ENCODE data around the gene GSTP1.

DNA sequence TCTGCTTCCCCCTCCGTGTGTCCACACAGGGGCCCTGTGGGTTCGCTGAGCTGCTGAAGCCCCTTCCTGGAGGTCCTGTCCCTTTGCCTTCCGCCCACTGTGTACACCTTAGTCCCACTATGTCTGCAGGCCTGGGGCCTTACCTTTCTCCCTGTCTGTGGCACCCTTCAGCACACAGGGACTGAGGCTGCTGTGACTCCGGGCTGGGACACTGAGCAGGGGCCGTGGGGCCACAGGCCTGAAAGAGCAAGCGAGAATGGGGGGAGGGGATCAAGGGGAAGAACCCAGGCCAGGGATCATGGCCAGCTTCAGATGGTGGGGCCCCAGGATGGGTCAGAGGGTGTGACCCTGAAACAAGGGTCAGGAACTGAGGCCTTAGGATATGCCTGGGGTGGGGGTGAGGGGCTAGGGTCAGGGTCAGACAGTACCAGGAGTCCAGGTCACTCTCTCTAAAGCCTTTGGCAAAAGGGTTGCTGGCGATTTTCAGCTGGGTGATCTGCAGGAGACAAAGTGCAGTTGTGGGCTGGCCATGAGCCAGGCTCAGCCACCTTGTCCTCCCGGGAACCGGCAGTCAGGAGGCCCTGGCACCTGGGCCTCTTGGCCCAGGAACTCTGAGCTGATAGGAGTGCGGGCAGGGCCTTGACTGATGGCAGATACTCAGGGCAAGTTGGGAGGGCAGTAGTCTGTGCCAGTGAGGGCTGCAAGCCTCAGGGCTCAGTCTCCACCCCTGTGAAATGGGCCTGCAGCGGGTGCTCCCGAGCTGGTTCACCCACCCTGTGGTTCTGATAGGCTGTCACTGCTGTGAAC, 48.8 kb downstream of the GSTP1 start:
- TF ChIP-seq MXI1 (IDR thresholded peaks at IDR 0.05; ENCODE audit: low read depth, low read length), result no peak
- TF ChIP-seq, protein P1, sequence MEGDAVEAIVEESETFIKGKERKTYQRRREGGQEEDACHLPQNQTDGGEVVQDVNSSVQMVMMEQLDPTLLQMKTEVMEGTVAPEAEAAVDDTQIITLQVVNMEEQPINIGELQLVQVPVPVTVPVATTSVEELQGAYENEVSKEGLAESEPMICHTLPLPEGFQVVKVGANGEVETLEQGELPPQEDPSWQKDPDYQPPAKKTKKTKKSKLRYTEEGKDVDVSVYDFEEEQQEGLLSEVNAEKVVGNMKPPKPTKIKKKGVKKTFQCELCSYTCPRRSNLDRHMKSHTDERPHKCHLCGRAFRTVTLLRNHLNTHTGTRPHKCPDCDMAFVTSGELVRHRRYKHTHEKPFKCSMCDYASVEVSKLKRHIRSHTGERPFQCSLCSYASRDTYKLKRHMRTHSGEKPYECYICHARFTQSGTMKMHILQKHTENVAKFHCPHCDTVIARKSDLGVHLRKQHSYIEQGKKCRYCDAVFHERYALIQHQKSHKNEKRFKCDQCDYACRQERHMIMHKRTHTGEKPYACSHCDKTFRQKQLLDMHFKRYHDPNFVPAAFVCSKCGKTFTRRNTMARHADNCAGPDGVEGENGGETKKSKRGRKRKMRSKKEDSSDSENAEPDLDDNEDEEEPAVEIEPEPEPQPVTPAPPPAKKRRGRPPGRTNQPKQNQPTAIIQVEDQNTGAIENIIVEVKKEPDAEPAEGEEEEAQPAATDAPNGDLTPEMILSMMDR (IDR thresholded peaks at IDR 0.05), result no peak
- no peak for TF ChIP-seq GABPA (IDR thresholded peaks at IDR 0.05; ENCODE audit: low read depth)
